Measurements from ENCODE around the gene NFKB2.

The NFKB2 gene

DNA sequence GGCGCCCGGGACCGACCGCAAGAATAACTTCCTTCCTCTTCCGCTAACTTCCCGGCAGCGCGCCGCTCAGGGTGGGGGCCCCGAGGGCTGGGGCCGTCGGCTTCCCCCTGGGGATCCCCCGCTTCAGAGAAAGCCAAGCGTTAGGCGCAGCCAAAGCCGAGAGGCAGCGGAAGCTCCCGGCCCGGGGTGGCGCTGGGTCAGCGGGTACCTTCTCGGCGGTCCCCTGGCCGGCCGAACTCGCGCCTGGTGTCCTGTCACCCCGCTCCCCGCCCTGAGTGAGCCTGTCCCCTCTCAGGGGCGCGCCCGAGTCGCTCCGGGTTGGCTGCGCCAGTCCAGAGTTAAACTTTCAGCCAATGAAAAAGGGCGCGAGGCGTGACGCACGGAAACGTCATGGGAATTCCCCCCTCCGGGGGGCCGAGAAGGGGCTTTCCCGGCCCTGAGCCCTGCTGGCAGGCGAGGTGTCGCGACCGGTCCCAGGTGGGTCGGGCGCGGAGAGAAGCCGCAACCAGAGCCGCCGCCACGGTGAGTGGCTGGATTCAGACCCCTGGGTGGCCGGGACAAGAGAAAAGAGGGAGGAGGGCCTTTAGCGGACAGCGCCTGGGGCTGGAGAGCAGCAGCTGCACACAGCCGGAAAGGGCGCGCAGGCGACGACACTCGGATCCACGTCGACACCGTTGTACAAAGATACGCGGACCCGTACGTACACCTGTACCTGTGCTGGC, 1.3 kb upstream of the NFKB2 start (continued):
- TF ChIP-seq ZNF155 (tag by site-specific recombination; IDR thresholded peaks at IDR 0.05) (no peak), ZNF433 (tag by site-specific recombination; IDR thresholded peaks at IDR 0.05; ENCODE audit: low read depth) (no peak), KLF10 (tag by site-specific recombination; IDR thresholded peaks at IDR 0.05) (peak; percentile 93), ZNF248 (tag by site-specific recombination; IDR thresholded peaks at IDR 0.05) (no peak), ZNF624 (tag by site-specific recombination; IDR thresholded peaks at IDR 0.05) (no peak), ZFP69B (tag by site-specific recombination; IDR thresholded peaks at IDR 0.05) (peak; percentile 76; the same call in 1 of the 2 replicates), YY1 (tag by site-specific recombination; IDR thresholded peaks at IDR 0.05) (peak; percentile 64), ZIC2 (tag by site-specific recombination; IDR thresholded peaks at IDR 0.05) (peak; percentile 87), ZNF660 (tag by site-specific recombination; IDR thresholded peaks at IDR 0.05) (peak; percentile 79; the same call in 1 of the 2 replicates), ZNF560 (tag by site-specific recombination; IDR thresholded peaks at IDR 0.05; ENCODE audit: borderline replicate concordance) (no peak), ZNF571 (tag by site-specific recombination; IDR thresholded peaks at IDR 0.05) (no peak), EGR2 (tag by site-specific recombination; IDR thresholded peaks at IDR 0.05; ENCODE audit: low read depth) (no peak), ZNF629 (tag by site-specific recombination; IDR thresholded peaks at IDR 0.05) (peak; percentile 100), ZFP3 (tag by site-specific recombination; IDR thresholded peaks at IDR 0.05; ENCODE audit: low read depth) (no peak), ZNF341 (tag by site-specific recombination; IDR thresholded peaks at IDR 0.05; ENCODE audit: low read depth) (peak; percentile 93), ZNF114 (tag by site-specific recombination; IDR thresholded peaks at IDR 0.05) (no peak), ZNF157 (tag by site-specific recombination; IDR thresholded peaks at IDR 0.05) (no peak), ZNF394 (tag by site-specific recombination; IDR thresholded peaks at IDR 0.05; ENCODE audit: borderline replicate concordance) (peak; percentile 54), HOXC10 (CRISPR knock-in tag; IDR thresholded peaks at IDR 0.05) (no peak), GFI1B (tag by site-specific recombination; IDR thresholded peaks at IDR 0.05) (no peak), ZNF600 (tag by site-specific recombination; IDR thresholded peaks at IDR 0.05) (no peak), KLF8 (tag by site-specific recombination; IDR thresholded peaks at IDR 0.05) (peak; percentile 83), MYNN (tag by site-specific recombination; IDR thresholded peaks at IDR 0.05; ENCODE audit: borderline replicate concordance) (no peak), ZNF837 (tag by site-specific recombination; IDR thresholded peaks at IDR 0.05) (0 out of 2 replicates have a peak, but pooled peaks have one; percentile 27), SCRT2 (tag by site-specific recombination; IDR thresholded peaks at IDR 0.05) (no peak), ZNF37A (tag by site-specific recombination; IDR thresholded peaks at IDR 0.05) (no peak), KLF16 (tag by site-specific recombination; IDR thresholded peaks at IDR 0.05) (peak; percentile 55), MEIS1 (CRISPR knock-in tag; IDR thresholded peaks at IDR 0.05; ENCODE audit: borderline replicate concordance) (no peak), ZNF266 (tag by site-specific recombination; IDR thresholded peaks at IDR 0.05; ENCODE audit: low read depth) (no peak), OVOL3 (tag by site-specific recombination; IDR thresholded peaks at IDR 0.05) (peak; percentile 16; the same call in 1 of the 2 replicates)
- TF ChIP-seq, protein P1, sequence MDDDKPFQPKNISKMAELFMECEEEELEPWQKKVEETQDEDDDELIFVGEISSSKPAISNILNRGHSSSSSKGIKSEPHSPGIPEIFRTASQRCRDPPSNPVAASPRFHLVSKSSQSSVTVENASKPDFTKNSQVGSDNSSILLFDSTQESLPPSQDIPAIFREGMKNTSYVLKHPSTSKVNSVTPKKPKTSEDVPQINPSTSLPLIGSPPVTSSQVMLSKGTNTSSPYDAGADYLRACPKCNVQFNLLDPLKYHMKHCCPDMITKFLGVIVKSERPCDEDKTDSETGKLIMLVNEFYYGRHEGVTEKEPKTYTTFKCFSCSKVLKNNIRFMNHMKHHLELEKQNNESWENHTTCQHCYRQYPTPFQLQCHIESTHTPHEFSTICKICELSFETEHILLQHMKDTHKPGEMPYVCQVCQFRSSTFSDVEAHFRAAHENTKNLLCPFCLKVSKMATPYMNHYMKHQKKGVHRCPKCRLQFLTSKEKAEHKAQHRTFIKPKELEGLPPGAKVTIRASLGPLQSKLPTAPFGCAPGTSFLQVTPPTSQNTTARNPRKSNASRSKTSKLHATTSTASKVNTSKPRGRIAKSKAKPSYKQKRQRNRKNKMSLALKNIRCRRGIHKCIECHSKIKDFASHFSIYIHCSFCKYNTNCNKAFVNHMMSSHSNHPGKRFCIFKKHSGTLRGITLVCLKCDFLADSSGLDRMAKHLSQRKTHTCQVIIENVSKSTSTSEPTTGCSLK (tag by site-specific recombination; IDR thresholded peaks at IDR 0.05), result no peak
- TF ChIP-seq, protein P2, sequence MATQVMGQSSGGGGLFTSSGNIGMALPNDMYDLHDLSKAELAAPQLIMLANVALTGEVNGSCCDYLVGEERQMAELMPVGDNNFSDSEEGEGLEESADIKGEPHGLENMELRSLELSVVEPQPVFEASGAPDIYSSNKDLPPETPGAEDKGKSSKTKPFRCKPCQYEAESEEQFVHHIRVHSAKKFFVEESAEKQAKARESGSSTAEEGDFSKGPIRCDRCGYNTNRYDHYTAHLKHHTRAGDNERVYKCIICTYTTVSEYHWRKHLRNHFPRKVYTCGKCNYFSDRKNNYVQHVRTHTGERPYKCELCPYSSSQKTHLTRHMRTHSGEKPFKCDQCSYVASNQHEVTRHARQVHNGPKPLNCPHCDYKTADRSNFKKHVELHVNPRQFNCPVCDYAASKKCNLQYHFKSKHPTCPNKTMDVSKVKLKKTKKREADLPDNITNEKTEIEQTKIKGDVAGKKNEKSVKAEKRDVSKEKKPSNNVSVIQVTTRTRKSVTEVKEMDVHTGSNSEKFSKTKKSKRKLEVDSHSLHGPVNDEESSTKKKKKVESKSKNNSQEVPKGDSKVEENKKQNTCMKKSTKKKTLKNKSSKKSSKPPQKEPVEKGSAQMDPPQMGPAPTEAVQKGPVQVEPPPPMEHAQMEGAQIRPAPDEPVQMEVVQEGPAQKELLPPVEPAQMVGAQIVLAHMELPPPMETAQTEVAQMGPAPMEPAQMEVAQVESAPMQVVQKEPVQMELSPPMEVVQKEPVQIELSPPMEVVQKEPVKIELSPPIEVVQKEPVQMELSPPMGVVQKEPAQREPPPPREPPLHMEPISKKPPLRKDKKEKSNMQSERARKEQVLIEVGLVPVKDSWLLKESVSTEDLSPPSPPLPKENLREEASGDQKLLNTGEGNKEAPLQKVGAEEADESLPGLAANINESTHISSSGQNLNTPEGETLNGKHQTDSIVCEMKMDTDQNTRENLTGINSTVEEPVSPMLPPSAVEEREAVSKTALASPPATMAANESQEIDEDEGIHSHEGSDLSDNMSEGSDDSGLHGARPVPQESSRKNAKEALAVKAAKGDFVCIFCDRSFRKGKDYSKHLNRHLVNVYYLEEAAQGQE (tag by site-specific recombination; IDR thresholded peaks at IDR 0.05), result peak; percentile 97
- TF ChIP-seq, protein P3, sequence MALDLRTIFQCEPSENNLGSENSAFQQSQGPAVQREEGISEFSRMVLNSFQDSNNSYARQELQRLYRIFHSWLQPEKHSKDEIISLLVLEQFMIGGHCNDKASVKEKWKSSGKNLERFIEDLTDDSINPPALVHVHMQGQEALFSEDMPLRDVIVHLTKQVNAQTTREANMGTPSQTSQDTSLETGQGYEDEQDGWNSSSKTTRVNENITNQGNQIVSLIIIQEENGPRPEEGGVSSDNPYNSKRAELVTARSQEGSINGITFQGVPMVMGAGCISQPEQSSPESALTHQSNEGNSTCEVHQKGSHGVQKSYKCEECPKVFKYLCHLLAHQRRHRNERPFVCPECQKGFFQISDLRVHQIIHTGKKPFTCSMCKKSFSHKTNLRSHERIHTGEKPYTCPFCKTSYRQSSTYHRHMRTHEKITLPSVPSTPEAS (tag by site-specific recombination; IDR thresholded peaks at IDR 0.05), result 0 out of 2 replicates have a peak, but pooled peaks have one; percentile 67
- TF ChIP-seq, protein P4, sequence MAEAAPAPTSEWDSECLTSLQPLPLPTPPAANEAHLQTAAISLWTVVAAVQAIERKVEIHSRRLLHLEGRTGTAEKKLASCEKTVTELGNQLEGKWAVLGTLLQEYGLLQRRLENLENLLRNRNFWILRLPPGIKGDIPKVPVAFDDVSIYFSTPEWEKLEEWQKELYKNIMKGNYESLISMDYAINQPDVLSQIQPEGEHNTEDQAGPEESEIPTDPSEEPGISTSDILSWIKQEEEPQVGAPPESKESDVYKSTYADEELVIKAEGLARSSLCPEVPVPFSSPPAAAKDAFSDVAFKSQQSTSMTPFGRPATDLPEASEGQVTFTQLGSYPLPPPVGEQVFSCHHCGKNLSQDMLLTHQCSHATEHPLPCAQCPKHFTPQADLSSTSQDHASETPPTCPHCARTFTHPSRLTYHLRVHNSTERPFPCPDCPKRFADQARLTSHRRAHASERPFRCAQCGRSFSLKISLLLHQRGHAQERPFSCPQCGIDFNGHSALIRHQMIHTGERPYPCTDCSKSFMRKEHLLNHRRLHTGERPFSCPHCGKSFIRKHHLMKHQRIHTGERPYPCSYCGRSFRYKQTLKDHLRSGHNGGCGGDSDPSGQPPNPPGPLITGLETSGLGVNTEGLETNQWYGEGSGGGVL (tag by site-specific recombination; IDR thresholded peaks at IDR 0.05), result peak; percentile 57
